H1 (cell line): ENCODE results near the gene LDLRAP1. TPM values are rescaled to one million over a fixed set of nuclear protein-coding genes. Genes with fewer than 3 reads are reported as not detected.

Experiments
- CTCF ChIA-PET: fragments of 300-600 bp; sonication (Branson Sonifier 250); formaldehyde crosslinking; loops from one replicate; lab custom pipeline; 2021; ENCODE audit not compliant: partially characterized antibody; lab: Charles Lee
- POLR2A ChIA-PET: fragments of 300-600 bp; sonication (Branson Sonifier 250); formaldehyde crosslinking; loops from one replicate; lab custom pipeline; 2021; ENCODE audit warnings: inconsistent platforms; ENCODE audit not compliant: partially characterized antibody; lab: Charles Lee
- DNase-seq, 2 experiments: peaks; one replicate each; pipeline versions ENCODE4 v3.0.0 to v3.0.0-alpha.2; 2010 to 2022; ENCODE audit warnings: low spot score in 2 of 2, low read depth in 1 of 2, mixed read lengths in 1 of 2
- FAIRE-seq: peaks from 2 replicates; lab custom pipeline; 2011; peaks lifted over from hg19 to GRCh38; lab: Jason Lieb, UNC
- H2AFZ ChIP-seq: 2 replicates; pipeline ENCODE4 v1.8.1; 2012; ENCODE audit warnings: low read length, inconsistent platforms
- H2AK5ac ChIP-seq: 2 replicates; pipeline ENCODE4 v1.6.1; 2013; ENCODE audit warnings: low read depth, low read length
- H2BK120ac ChIP-seq: replicated peaks from 2 replicates; pipeline ENCODE3; 2013; ENCODE audit warnings: low read depth, low read length, inconsistent platforms
- H2BK12ac ChIP-seq: 2 replicates; pipeline ENCODE4 v1.6.1; 2013; ENCODE audit warnings: low read depth, low read length
- H2BK15ac ChIP-seq: 2 replicates; pipeline ENCODE4 v1.6.1; 2013; ENCODE audit warnings: low read length
- H2BK20ac ChIP-seq: 2 replicates; pipeline ENCODE4 v1.6.1; 2013; ENCODE audit warnings: low read length
- H2BK5ac ChIP-seq: 2 replicates; pipeline ENCODE4 v1.6.1; 2013; ENCODE audit warnings: low read depth, low read length
- H3K14ac ChIP-seq: 2 replicates; pipeline ENCODE4 v1.6.1; 2013; ENCODE audit warnings: inconsistent platforms; ENCODE audit not compliant: insufficient read length
- H3K18ac ChIP-seq: 2 replicates; pipeline ENCODE4 v1.6.1; 2013; ENCODE audit warnings: low read length; ENCODE audit errors: extremely low read depth
- H3K23ac ChIP-seq: 2 replicates; pipeline ENCODE4 v1.6.1; 2013; ENCODE audit warnings: inconsistent platforms; ENCODE audit not compliant: insufficient read length
- H3K23me2 ChIP-seq: 2 replicates; pipeline ENCODE4 v1.6.1; 2013; ENCODE audit warnings: low read depth, low read length
- H3K27ac ChIP-seq: 2 replicates; pipeline ENCODE4 v1.6.1; 2011; ENCODE audit warnings: low read depth, low read length, inconsistent platforms
- H3K27me3 ChIP-seq, 4 experiments: replicated peaks in 1 of 4; 1 replicate in 1 of 4; 2 replicates in 3 of 4; pipeline versions ENCODE4 v1.6.1 to v1.8.1; 2011 to 2013; ENCODE audit warnings: low read length in 3 of 4, mild to moderate bottlenecking in 3 of 4, inconsistent platforms in 2 of 4, mixed read lengths in 2 of 4, moderate library complexity in 1 of 4; ENCODE audit not compliant: control insufficient read depth in 3 of 4, insufficient read depth in 3 of 4; ENCODE audit errors: extremely low read depth in 1 of 4
- H3K36me3 ChIP-seq, 4 experiments: 2 replicates each; pipeline versions ENCODE4 v1.6.1 to v1.8.1; 2011 to 2013; ENCODE audit warnings: mild to moderate bottlenecking in 4 of 4, low read length in 3 of 4, moderate library complexity in 2 of 4, control low read depth in 1 of 4, inconsistent platforms in 1 of 4; ENCODE audit not compliant: insufficient read depth in 4 of 4, control insufficient read depth in 2 of 4
- H3K4ac ChIP-seq: replicated peaks from 2 replicates; pipeline ENCODE3; 2013; ENCODE audit warnings: low read length, low read depth, mixed read lengths, inconsistent platforms; ENCODE audit not compliant: insufficient read length
- H3K4me1 ChIP-seq, 4 experiments: replicated peaks in 1 of 4; 1 replicate in 1 of 4; 2 replicates in 3 of 4; pipeline versions ENCODE4 v1.6.1 to v1.8.1; 2011 to 2013; ENCODE audit warnings: low read length in 3 of 4, inconsistent platforms in 2 of 4, mixed read lengths in 1 of 4; ENCODE audit not compliant: insufficient read depth in 4 of 4, control insufficient read depth in 3 of 4
- H3K4me2 ChIP-seq, 2 experiments: 2 replicates each; pipeline versions ENCODE4 v1.6.1 to v1.8.1; 2011 to 2013; ENCODE audit warnings: low read depth in 2 of 2, low read length in 2 of 2, control low read depth in 1 of 2, inconsistent platforms in 1 of 2, mild to moderate bottlenecking in 1 of 2; ENCODE audit not compliant: insufficient read depth in 1 of 2
- H3K4me3 ChIP-seq, 4 experiments: fragments of 200-600, 300-600 bp in 1 of 4; sonication (generic), shearing (Covaris generic), sonication (Bioruptor Twin) in 1 of 4; 2 replicates each; pipeline versions ENCODE4 v1.5.1 to v1.8.1; 2011 to 2016; ENCODE audit warnings: low read length in 4 of 4, low read depth in 3 of 4, control low read depth in 2 of 4, inconsistent platforms in 2 of 4, mild to moderate bottlenecking in 2 of 4, mixed read lengths in 1 of 4, moderate library complexity in 1 of 4; ENCODE audit not compliant: insufficient read depth in 2 of 4; ENCODE audit errors: extremely low read depth in 1 of 4
- H3K56ac ChIP-seq: replicated peaks from 2 replicates; pipeline ENCODE3; 2013; ENCODE audit warnings: low read depth, mild to moderate bottlenecking, mixed read lengths, low read length, inconsistent platforms; ENCODE audit not compliant: insufficient read length
- H3K79me1 ChIP-seq: 2 replicates; pipeline ENCODE4 v1.6.1; 2013; ENCODE audit warnings: low read depth, low read length, control low read depth
- H3K79me2 ChIP-seq, 2 experiments: 2 replicates each; pipeline versions ENCODE4 v1.6.1 to v1.8.1; 2012 to 2013; ENCODE audit warnings: low read length in 2 of 2, mild to moderate bottlenecking in 2 of 2, inconsistent platforms in 1 of 2; ENCODE audit not compliant: insufficient read depth in 2 of 2, control insufficient read depth in 1 of 2
- H3K9ac ChIP-seq, 4 experiments: replicated peaks in 1 of 4; 1 replicate in 1 of 4; 2 replicates in 3 of 4; pipeline versions ENCODE4 v1.6.1 to v1.8.1; 2011 to 2013; ENCODE audit warnings: low read depth in 3 of 4, low read length in 3 of 4, control low read depth in 2 of 4, mild to moderate bottlenecking in 2 of 4, moderate library complexity in 2 of 4, inconsistent platforms in 1 of 4; ENCODE audit errors: extremely low read depth in 1 of 4
- H3K9me3 ChIP-seq, 2 experiments: 2 replicates each; pipeline versions ENCODE4 v1.6.1 to v1.8.1; 2012 to 2013; ENCODE audit warnings: mild to moderate bottlenecking in 2 of 2, moderate library complexity in 2 of 2, control low read depth in 1 of 2, inconsistent platforms in 1 of 2, low read depth in 1 of 2, low read length in 1 of 2, mixed read lengths in 1 of 2; ENCODE audit not compliant: insufficient read depth in 2 of 2
- H4K20me1 ChIP-seq, 2 experiments: replicated peaks in 1 of 2; 2 replicates each; pipeline versions ENCODE3 to v1.8.1; 2011 to 2013; ENCODE audit warnings: inconsistent platforms in 2 of 2, low read length in 2 of 2, mild to moderate bottlenecking in 1 of 2; ENCODE audit not compliant: insufficient read depth in 2 of 2, control insufficient read depth in 1 of 2
- H4K5ac ChIP-seq: 2 replicates; pipeline ENCODE4 v1.6.1; 2013; ENCODE audit warnings: low read length, low read depth, mixed read lengths, inconsistent platforms; ENCODE audit not compliant: insufficient read length
- H4K8ac ChIP-seq: 2 replicates; pipeline ENCODE4 v1.8.0; 2013; ENCODE audit warnings: mild to moderate bottlenecking, moderate library complexity, low read length, inconsistent platforms; ENCODE audit not compliant: insufficient read depth; ENCODE audit errors: extremely low read depth
- H4K91ac ChIP-seq: replicated peaks from 2 replicates; pipeline ENCODE3; 2013; ENCODE audit warnings: low read length, mixed read lengths, inconsistent platforms; ENCODE audit not compliant: insufficient read length
- BCL11A ChIP-seq, 2 experiments: IDR thresholded peaks; one replicate each; pipeline ENCODE4 v1.6.1; 2011; ENCODE audit warnings: low read depth in 2 of 2, low read length in 2 of 2, mild to moderate bottlenecking in 2 of 2
- BRCA1 ChIP-seq: IDR thresholded peaks from 2 replicates; pipeline ENCODE4 v1.6.1; 2012; ENCODE audit warnings: low read depth, low read length, improper control_type of control experiment
- CEBPB ChIP-seq: IDR thresholded peaks from 2 replicates; pipeline ENCODE4 v1.6.1; 2012; ENCODE audit warnings: low read depth, low read length
- FOSL1 ChIP-seq: IDR thresholded peaks from 2 replicates; pipeline ENCODE4 v1.6.1; 2011; ENCODE audit warnings: mild to moderate bottlenecking, low read depth, low read length, moderate library complexity; ENCODE audit not compliant: insufficient read depth
- GABPA ChIP-seq: IDR thresholded peaks from 2 replicates; pipeline ENCODE4 v1.6.1; 2011; ENCODE audit warnings: mild to moderate bottlenecking, low read length, moderate library complexity, borderline replicate concordance; ENCODE audit not compliant: insufficient read depth
- HDAC2 ChIP-seq, 2 experiments: fragments of 300-600 bp in 1 of 2; sonication (generic) in 1 of 2; IDR thresholded peaks; 2 replicates each; pipeline ENCODE4 v1.6.1; 2011 to 2012; ENCODE audit warnings: low read depth in 2 of 2, low read length in 2 of 2, mild to moderate bottlenecking in 2 of 2, moderate library complexity in 2 of 2, borderline replicate concordance in 1 of 2, inconsistent platforms in 1 of 2
- JUND ChIP-seq: IDR thresholded peaks from 2 replicates; pipeline ENCODE4 v1.6.1; 2011; ENCODE audit warnings: mild to moderate bottlenecking, improper control_type of control experiment, low read length
- KDM5A ChIP-seq: fragments of 200-600 bp; IDR thresholded peaks from 2 replicates; pipeline ENCODE4 v1.7.1; 2012; ENCODE audit warnings: mild to moderate bottlenecking, low read length, inconsistent platforms, mixed read lengths
- MAX ChIP-seq: IDR thresholded peaks from 2 replicates; pipeline ENCODE4 v1.6.1; 2012; ENCODE audit warnings: inconsistent platforms
- POLR2AphosphoS5 ChIP-seq: IDR thresholded peaks from 2 replicates; pipeline ENCODE4 v1.6.1; 2011; ENCODE audit warnings: low read depth, low read length
- RBBP5 ChIP-seq: IDR thresholded peaks from 2 replicates; pipeline ENCODE4 v1.7.1; 2012; ENCODE audit warnings: low read depth, mild to moderate bottlenecking, inconsistent platforms, low read length, moderate library complexity, borderline replicate concordance
- RXRA ChIP-seq: IDR thresholded peaks from 2 replicates; pipeline ENCODE4 v1.6.1; 2011; ENCODE audit warnings: low read depth, mild to moderate bottlenecking, low read length, moderate library complexity; ENCODE audit not compliant: insufficient read depth
- TEAD4 ChIP-seq: IDR thresholded peaks from 2 replicates; pipeline ENCODE4 v1.6.1; 2012; ENCODE audit warnings: low read depth, low read length, inconsistent platforms, mixed read lengths
- WGBS, 2 experiments: shearing (Covaris generic) in 1 of 2; methylation state at CpG; one replicate each; pipeline versions ENCODE4 v1.1.6 to v1.1.7; 2013 to 2015; ENCODE audit warnings: low lambda C conversion rate in 2 of 2, mixed read lengths in 2 of 2, inconsistent platforms in 1 of 2, low coverage in 1 of 2, missing lambda C conversion rate in 1 of 2; ENCODE audit not compliant: insufficient replicate concordance in 2 of 2, insufficient coverage in 1 of 2, insufficient read length in 1 of 2; ENCODE audit errors: extremely low coverage in 1 of 2, missing lambda C conversion rate in 1 of 2; 5-methylcytosine and 5-hydroxymethylcytosine counted together
- polyA plus RNA-seq, 7 experiments: library from polyadenylated mRNA; depleted of rRNA in 3 of 7; stranded (reverse) in 5 of 7; unstranded in 2 of 7; fragments of >200 nt in 5 of 7; fragments of 200-250 nt in 2 of 7; gene quantifications; 1 replicate in 5 of 7; 2 replicates in 1 of 7; 4 replicates in 1 of 7; pipeline versions ENCODE4 v1.2.1 to v1.2.3, GENCODE V29; 2011 to 2013; ENCODE audit warnings: missing spikeins in 2 of 7, mixed read lengths in 2 of 7
- total RNA-seq: library from RNA; stranded (reverse); fragmentation: NEBNext Ultra II Directional; extraction: Animal tissue kit (Norgen Biotek cat#: 25700); gene quantifications from 2 replicates; pipeline ENCODE4 v1.2.1, GENCODE V29; 2021

The LDLRAP1 gene
- total and polyA plus RNA-seq, 2 of the 8 experiments (the other 6 are each of a cell fraction or from before 2014, with no cell fraction given), result 12.8 to 13.2 TPM

GRCh38 chr1:25515033-25515432, 28.4 kb upstream of the LDLRAP1 start:
- no peak overlapping the region for H2BK20ac ChIP-seq
- CTCF ChIA-PET, result interaction anchor here (0.8 to 15.3 kb wide), 2 partner anchors 9 to 10 kb away, joined by 3 to 240 read pairs; no protein-coding TSS in a partner anchor
- H3K56ac ChIP-seq, result no peak overlapping the region
- no peak for TF ChIP-seq FOSL1
- TF ChIP-seq MAX, result no peak
- TF ChIP-seq JUND, result no peak
- TF ChIP-seq RBBP5, result no peak
- TF ChIP-seq BCL11A (IDR thresholded peaks at IDR 0.05; ENCODE audit: low read depth in 2 of 2, low read length in 2 of 2), result no peak
- no peak for TF ChIP-seq HDAC2 (IDR thresholded peaks at IDR 0.05; ENCODE audit: borderline replicate concordance in 1 of 2, low read depth in 2 of 2, low read length in 2 of 2)
- no peak for TF ChIP-seq POLR2AphosphoS5
- TF ChIP-seq TEAD4, result no peak
- TF ChIP-seq BRCA1, result no peak
- TF ChIP-seq GABPA, result no peak
- TF ChIP-seq KDM5A, result no peak
- TF ChIP-seq RXRA, result no peak
- TF ChIP-seq CEBPB, result no peak
- H4K20me1 ChIP-seq, result no peaks in the 10 kb centered on the region
- H2AK5ac ChIP-seq, result no peak overlapping the region
- H3K9me3 ChIP-seq, result no peaks in the 10 kb centered on the region
- H3K4me1 ChIP-seq, result peaks cover 4 to 8% (median 4%) of the 10 kb centered on the region in 4 experiments; a peak in 6 of 7 replicates
- WGBS, 2 experiments, result 78% methylated on average over 6 of the region's 6 CpGs; no CpG with 5 or more reads in 1 of the 2 experiments
- no peaks in the 10 kb centered on the region for H3K79me2 ChIP-seq
- no peak overlapping the region for H3K27ac ChIP-seq
- no peak overlapping the region for H2AFZ ChIP-seq
- H2BK120ac ChIP-seq, result no peak overlapping the region
- H3K14ac ChIP-seq, result no peak overlapping the region
- H3K79me1 ChIP-seq, result no peaks in the 10 kb centered on the region
- no peak overlapping the region for H2BK15ac ChIP-seq
- no peak overlapping the region for H3K4me2 ChIP-seq
- no peaks in the 10 kb centered on the region for H3K27me3 ChIP-seq
- H3K23ac ChIP-seq, result no peak overlapping the region
- no peak overlapping the region for H3K4me3 ChIP-seq
- H4K5ac ChIP-seq, result no peak overlapping the region
- H4K8ac ChIP-seq, result no peak overlapping the region
- no peaks in the 10 kb centered on the region for H3K23me2 ChIP-seq
- FAIRE-seq (no peak), DNase-seq (no peak)
- H3K9ac ChIP-seq, result no peak overlapping the region
- POLR2A ChIA-PET, result no interaction called here
- H3K4ac ChIP-seq, result no peak overlapping the region
- H3K18ac ChIP-seq, result no peak overlapping the region
- no peaks in the 10 kb centered on the region for H3K36me3 ChIP-seq
- no peak overlapping the region for H2BK5ac ChIP-seq
- H4K91ac ChIP-seq, result no peak overlapping the region
- H2BK12ac ChIP-seq, result no peak overlapping the region
